ENCODE measurements around the gene TNFAIP2. TPM values are rescaled to one million over a fixed set of nuclear protein-coding genes. Genes with fewer than 3 reads are reported as not detected.
A peak's percentile ranks its signal among the peaks of the same experiment; 100 is the strongest.

TNFAIP2 gene
- total and polyA plus RNA-seq, 2 of the 4 experiments (the other 2 are of a cell fraction), result 6.3 to 9.6 TPM

- Histone ChIP-seq H2BK15ac (ENCODE audit: low read depth, low read length) (no peak overlapping the region), H3K9me1 (ENCODE audit: insufficient read depth, low read length) (no peaks in the 10 kb centered on the region), H2AK5ac (ENCODE audit: low read depth, low read length) (peak overlapping the region; percentile 1; the same call in 1 of the 2 replicates), H2BK20ac (ENCODE audit: low read depth, low read length) (peak overlapping the region; percentile 29; the same call in 1 of the 2 replicates), H2BK120ac (ENCODE audit: low read depth, low read length) (peak overlapping the region; percentile 58), H4K91ac (ENCODE audit: insufficient read depth, low read depth, low read length) (no peak overlapping the region; the same call in 1 of the 2 replicates), H3K79me1 (ENCODE audit: low read depth in 1 of 2, low read length in 2 of 2) (no peaks in the 10 kb centered on the region), H3K56ac (ENCODE audit: extremely low read depth, insufficient read depth, low read length) (no peak overlapping the region), H3K4ac (ENCODE audit: low read depth, low read length) (peak overlapping the region; percentile 41; the same call in 1 of the 2 replicates), H4K20me1 (ENCODE audit: insufficient read depth, low read length) (no peaks in the 10 kb centered on the region), H3K36me3 (ENCODE audit: control insufficient read depth, insufficient read depth, low read length) (no peaks in the 10 kb centered on the region), H2AK9ac (replicated peaks; ENCODE audit: low read depth, low read length, poor library complexity) (no peak overlapping the region), H2AFZ (replicated peaks; ENCODE audit: low read length, poor library complexity) (peak overlapping the region; percentile 52), H3K27me3 (ENCODE audit: control insufficient read depth, insufficient read depth, low read length) (peaks cover 3% of the 10 kb centered on the region; the same call in 1 of the 2 replicates), H3K9me3 (ENCODE audit: control insufficient read depth, insufficient read depth, low read length) (no peaks in the 10 kb centered on the region), H3K23ac (ENCODE audit: low read depth, low read length) (no peak overlapping the region), H2BK5ac (ENCODE audit: low read depth, low read length, poor library complexity, severe bottlenecking) (no peak overlapping the region), H3K9ac (ENCODE audit: low read depth, low read length) (no peak overlapping the region), H3K4me3 (ENCODE audit: insufficient read depth, low read depth, low read length) (no peak overlapping the region), H3K27ac (ENCODE audit: insufficient read depth, low read length) (peak overlapping the region; percentile 0; the same call in 1 of the 2 replicates), H4K5ac (ENCODE audit: low read depth, low read length) (peak overlapping the region; percentile 62), H3K18ac (ENCODE audit: low read depth, low read length) (peak overlapping the region; percentile 7; the same call in 1 of the 2 replicates), H3K14ac (replicated peaks; ENCODE audit: low read depth, low read length) (peak overlapping the region; percentile 28), H4K8ac (ENCODE audit: low read depth in 2 of 2, low read length in 2 of 2) (peak overlapping the region in 1 of 2 experiments; percentile 65; a peak in 1 of 4 replicates), H3K4me2 (ENCODE audit: low read depth, low read length) (no peak overlapping the region), H3K4me1 (ENCODE audit: control insufficient read depth, insufficient read depth, low read length) (peaks cover 20% of the 10 kb centered on the region)
- in situ Hi-C loops (cut with MboI; ENCODE audit: low sequenced_read_pairs), result no loop called here
- BruUV-seq (replicated peaks), result no TSS peak
- CTCF ChIA-PET, result no interaction called here
- 74% methylated on average over 3 of the region's 18 CpGs; no CpG with 5 or more reads in 1 of the 2 experiments for WGBS, 2 experiments (ENCODE audit: extremely low coverage in 2 of 2, insufficient read length in 1 of 2)
- TF ChIP-seq MXI1 (IDR thresholded peaks at IDR 0.05; ENCODE audit: borderline replicate concordance, low read depth, low read length) (no peak), MAFK (IDR thresholded peaks at IDR 0.05; ENCODE audit: low read depth, low read length) (no peak), ELK1 (IDR thresholded peaks at IDR 0.05; ENCODE audit: borderline replicate concordance, low read depth, low read length) (no peak), BHLHE40 (IDR thresholded peaks at IDR 0.05; ENCODE audit: low read depth, low read length) (no peak), POLR2A (IDR thresholded peaks at IDR 0.05; ENCODE audit: low read depth, low read length) (no peak), NFE2L2 (IDR thresholded peaks at IDR 0.05; ENCODE audit: low read depth, low read length) (no peak), RAD21 (IDR thresholded peaks at IDR 0.05; ENCODE audit: low read length) (no peak), SMC3 (IDR thresholded peaks at IDR 0.05; ENCODE audit: low read depth, low read length) (no peak), CEBPB (IDR thresholded peaks at IDR 0.05; ENCODE audit: low read depth, low read length) (no peak), RCOR1 (IDR thresholded peaks at IDR 0.05; ENCODE audit: insufficient replicate concordance, low read length) (no peak)
- TF ChIP-seq, protein P1, sequence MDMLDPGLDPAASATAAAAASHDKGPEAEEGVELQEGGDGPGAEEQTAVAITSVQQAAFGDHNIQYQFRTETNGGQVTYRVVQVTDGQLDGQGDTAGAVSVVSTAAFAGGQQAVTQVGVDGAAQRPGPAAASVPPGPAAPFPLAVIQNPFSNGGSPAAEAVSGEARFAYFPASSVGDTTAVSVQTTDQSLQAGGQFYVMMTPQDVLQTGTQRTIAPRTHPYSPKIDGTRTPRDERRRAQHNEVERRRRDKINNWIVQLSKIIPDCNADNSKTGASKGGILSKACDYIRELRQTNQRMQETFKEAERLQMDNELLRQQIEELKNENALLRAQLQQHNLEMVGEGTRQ (IDR thresholded peaks at IDR 0.05; ENCODE audit: low read depth, low read length), result no peak
- TF ChIP-seq, protein P2, sequence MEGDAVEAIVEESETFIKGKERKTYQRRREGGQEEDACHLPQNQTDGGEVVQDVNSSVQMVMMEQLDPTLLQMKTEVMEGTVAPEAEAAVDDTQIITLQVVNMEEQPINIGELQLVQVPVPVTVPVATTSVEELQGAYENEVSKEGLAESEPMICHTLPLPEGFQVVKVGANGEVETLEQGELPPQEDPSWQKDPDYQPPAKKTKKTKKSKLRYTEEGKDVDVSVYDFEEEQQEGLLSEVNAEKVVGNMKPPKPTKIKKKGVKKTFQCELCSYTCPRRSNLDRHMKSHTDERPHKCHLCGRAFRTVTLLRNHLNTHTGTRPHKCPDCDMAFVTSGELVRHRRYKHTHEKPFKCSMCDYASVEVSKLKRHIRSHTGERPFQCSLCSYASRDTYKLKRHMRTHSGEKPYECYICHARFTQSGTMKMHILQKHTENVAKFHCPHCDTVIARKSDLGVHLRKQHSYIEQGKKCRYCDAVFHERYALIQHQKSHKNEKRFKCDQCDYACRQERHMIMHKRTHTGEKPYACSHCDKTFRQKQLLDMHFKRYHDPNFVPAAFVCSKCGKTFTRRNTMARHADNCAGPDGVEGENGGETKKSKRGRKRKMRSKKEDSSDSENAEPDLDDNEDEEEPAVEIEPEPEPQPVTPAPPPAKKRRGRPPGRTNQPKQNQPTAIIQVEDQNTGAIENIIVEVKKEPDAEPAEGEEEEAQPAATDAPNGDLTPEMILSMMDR (conservative IDR thresholded peaks at IDR 0.05; ENCODE audit: low read depth, low read length), result no peak
- intact Hi-C loops (cut with micrococcal nuclease), result no loop called here
- ATAC-seq (ENCODE audit: low read depth) (peak; percentile 4; the same call in 1 of the 2 replicates), DNase-seq (no peak)
- POLR2A ChIA-PET (ENCODE audit: unreplicated experiment), result no interaction called here
- dilution Hi-C loops (cut with HindIII; ENCODE audit: low sequenced_read_pairs, unreplicated experiment), result no loop called here
These were observed 2.0 kb upstream of the TNFAIP2 start for GRCh38 chr14:103121121-103121845.

Measured in IMR-90 (cell line).